ENCODE results near the gene PHLDA3.

The PHLDA3 gene

GRCh38 chr1:201469645-201470074 lies 672 bp upstream of the PHLDA3 start:
- Histone ChIP-seq H3K4me1 (ENCODE audit: control insufficient read depth, insufficient read depth, low read length) (no peaks in the 10 kb centered on the region; the same call in 1 of the 2 replicates), H3K36me3 (ENCODE audit: control insufficient read depth in 2 of 2, insufficient read depth in 1 of 2, low read length in 2 of 2) (peaks cover 3 to 34% of the 10 kb centered on the region in 2 experiments; a peak in 2 of 3 replicates), H3K4me3 (ENCODE audit: low read depth, low read length) (peak overlapping the region; percentile 71), H3K27ac (ENCODE audit: extremely low read depth, low read depth, low read length) (no peak overlapping the region; the same call in 1 of the 2 replicates), H3K9me3 (ENCODE audit: control insufficient read depth, insufficient read depth, low read depth, low read length) (no peaks in the 10 kb centered on the region)
- ChIA-PET POLR2A (interaction anchor here (0.7 to 3.8 kb wide), 18 partner anchors 9 to 83 kb away, joined by 3 to 24 read pairs (median 4); partner anchors contain the start of gene CSRP1), CTCF (interaction anchor here (1.2 to 6.3 kb wide), 4 partner anchors 12 to 43 kb away, joined by 5 to 44 read pairs (median 10); no protein-coding TSS in a partner anchor)
- peak; percentile 76 for TF ChIP-seq PRDM10 (tag by site-specific recombination; IDR thresholded peaks at IDR 0.05)
- 0 out of 2 replicates have a peak, but pooled peaks have one; percentile 2 for TF ChIP-seq ZNF24 (tag by site-specific recombination; IDR thresholded peaks at IDR 0.05)
- TF ChIP-seq SCRT2 (tag by site-specific recombination; IDR thresholded peaks at IDR 0.05) = peak; percentile 8; the same call in 1 of the 2 replicates
- TF ChIP-seq SCRT1 (tag by site-specific recombination; IDR thresholded peaks at IDR 0.05; ENCODE audit: borderline replicate concordance) = peak; percentile 2; the same call in 1 of the 2 replicates
- peak; percentile 81 for TF ChIP-seq ZNF335 (tag by site-specific recombination; conservative IDR thresholded peaks at IDR 0.05)
- no peak for TF ChIP-seq ZNF639 (tag by site-specific recombination; IDR thresholded peaks at IDR 0.05)
- no peak for TF ChIP-seq ZBTB11 (tag by site-specific recombination; conservative IDR thresholded peaks at IDR 0.05; ENCODE audit: low read depth)

- CTCF ChIA-PET = interaction anchor here (0.6 to 6.3 kb wide), 6 partner anchors 11 to 138 kb away, joined by 3 to 44 read pairs (median 4); no protein-coding TSS in a partner anchor
- POLR2A ChIA-PET = interaction anchor here (0.5 to 3.8 kb wide), 15 partner anchors 9 to 331 kb away, joined by 3 to 24 read pairs (median 5); partner anchors contain the start of gene CSRP1
- Histone ChIP-seq H3K4me3 (ENCODE audit: low read depth, low read length) (peak overlapping the region; percentile 71), H3K4me1 (ENCODE audit: control insufficient read depth, insufficient read depth, low read length) (no peaks in the 10 kb centered on the region; the same call in 1 of the 2 replicates), H3K27ac (ENCODE audit: extremely low read depth, low read depth, low read length) (peak overlapping the region; percentile 99), H3K9me3 (ENCODE audit: control insufficient read depth, insufficient read depth, low read depth, low read length) (no peaks in the 10 kb centered on the region), H3K36me3 (ENCODE audit: control insufficient read depth in 2 of 2, insufficient read depth in 1 of 2, low read length in 2 of 2) (peaks cover 3 to 40% of the 10 kb centered on the region in 2 experiments; a peak in 2 of 3 replicates)
- TF ChIP-seq CTCF (tag by site-specific recombination; IDR thresholded peaks at IDR 0.05) = peak; percentile 49; the same call in 1 of the 2 replicates
- TF ChIP-seq PRDM4 (tag by site-specific recombination; IDR thresholded peaks at IDR 0.05) = no peak
- peak; percentile 12; the same call in 1 of the 2 replicates for TF ChIP-seq ZNF394 (tag by site-specific recombination; IDR thresholded peaks at IDR 0.05; ENCODE audit: borderline replicate concordance)
- peak; percentile 6; the same call in 1 of the 2 replicates for TF ChIP-seq ZFP37 (tag by site-specific recombination; IDR thresholded peaks at IDR 0.05)
- TF ChIP-seq PATZ1 (tag by site-specific recombination; IDR thresholded peaks at IDR 0.05) = peak; percentile 11; the same call in 1 of the 2 replicates
- TF ChIP-seq ZSCAN5A (tag by site-specific recombination; IDR thresholded peaks at IDR 0.05) = 0 out of 2 replicates have a peak, but pooled peaks have one; percentile 25
- peak; percentile 43; the same call in 1 of the 2 replicates for TF ChIP-seq ZNF792 (tag by site-specific recombination; IDR thresholded peaks at IDR 0.05)
- TF ChIP-seq ZNF623 (tag by site-specific recombination; IDR thresholded peaks at IDR 0.05) = no peak
Measured at GRCh38 chr1:201468501-201468843, 516 bp downstream of the PHLDA3 start.
